Measurements from ENCODE around the gene DCLRE1C. TPM values are rescaled to one million over a fixed set of nuclear protein-coding genes. Genes with fewer than 3 reads are reported as not detected.

DCLRE1C gene
- total and polyA plus RNA-seq, 9 of the 15 experiments (the other 6 are each of a cell fraction or from before 2014, with no cell fraction given) = 8.8 to 22.2 (median 13.9) TPM

- no peak for TF ChIP-seq BRD4 (IDR thresholded peaks at IDR 0.05)
- TF ChIP-seq DMBX1 (CRISPR knock-in tag; IDR thresholded peaks at IDR 0.05; ENCODE audit: borderline replicate concordance) = no peak
- TF ChIP-seq IFI16 (CRISPR knock-in tag; IDR thresholded peaks at IDR 0.05) = no peak
- TF ChIP-seq FOXK2 (conservative IDR thresholded peaks at IDR 0.05 in 1 of 2, IDR thresholded peaks at IDR 0.05 in 1 of 2; ENCODE audit: low read depth in 2 of 2) = no peak; a peak in 1 of 4 replicates
- TF ChIP-seq KHSRP (IDR thresholded peaks at IDR 0.05) = no peak
- TF ChIP-seq C11orf30 (IDR thresholded peaks at IDR 0.05; ENCODE audit: low read depth) = peak; percentile 83
- TF ChIP-seq, protein P1, sequence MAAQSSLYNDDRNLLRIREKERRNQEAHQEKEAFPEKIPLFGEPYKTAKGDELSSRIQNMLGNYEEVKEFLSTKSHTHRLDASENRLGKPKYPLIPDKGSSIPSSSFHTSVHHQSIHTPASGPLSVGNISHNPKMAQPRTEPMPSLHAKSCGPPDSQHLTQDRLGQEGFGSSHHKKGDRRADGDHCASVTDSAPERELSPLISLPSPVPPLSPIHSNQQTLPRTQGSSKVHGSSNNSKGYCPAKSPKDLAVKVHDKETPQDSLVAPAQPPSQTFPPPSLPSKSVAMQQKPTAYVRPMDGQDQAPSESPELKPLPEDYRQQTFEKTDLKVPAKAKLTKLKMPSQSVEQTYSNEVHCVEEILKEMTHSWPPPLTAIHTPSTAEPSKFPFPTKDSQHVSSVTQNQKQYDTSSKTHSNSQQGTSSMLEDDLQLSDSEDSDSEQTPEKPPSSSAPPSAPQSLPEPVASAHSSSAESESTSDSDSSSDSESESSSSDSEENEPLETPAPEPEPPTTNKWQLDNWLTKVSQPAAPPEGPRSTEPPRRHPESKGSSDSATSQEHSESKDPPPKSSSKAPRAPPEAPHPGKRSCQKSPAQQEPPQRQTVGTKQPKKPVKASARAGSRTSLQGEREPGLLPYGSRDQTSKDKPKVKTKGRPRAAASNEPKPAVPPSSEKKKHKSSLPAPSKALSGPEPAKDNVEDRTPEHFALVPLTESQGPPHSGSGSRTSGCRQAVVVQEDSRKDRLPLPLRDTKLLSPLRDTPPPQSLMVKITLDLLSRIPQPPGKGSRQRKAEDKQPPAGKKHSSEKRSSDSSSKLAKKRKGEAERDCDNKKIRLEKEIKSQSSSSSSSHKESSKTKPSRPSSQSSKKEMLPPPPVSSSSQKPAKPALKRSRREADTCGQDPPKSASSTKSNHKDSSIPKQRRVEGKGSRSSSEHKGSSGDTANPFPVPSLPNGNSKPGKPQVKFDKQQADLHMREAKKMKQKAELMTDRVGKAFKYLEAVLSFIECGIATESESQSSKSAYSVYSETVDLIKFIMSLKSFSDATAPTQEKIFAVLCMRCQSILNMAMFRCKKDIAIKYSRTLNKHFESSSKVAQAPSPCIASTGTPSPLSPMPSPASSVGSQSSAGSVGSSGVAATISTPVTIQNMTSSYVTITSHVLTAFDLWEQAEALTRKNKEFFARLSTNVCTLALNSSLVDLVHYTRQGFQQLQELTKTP (IDR thresholded peaks at IDR 0.05; ENCODE audit: low read depth in 1 of 2, partially characterized antibody in 2 of 2) = no peak
- TF ChIP-seq TAF15 (IDR thresholded peaks at IDR 0.05; ENCODE audit: low read depth, low read length) = no peak
- no peak for TF ChIP-seq STAT5A (IDR thresholded peaks at IDR 0.05; ENCODE audit: borderline replicate concordance, low read length)
- TF ChIP-seq ZNF766 (CRISPR knock-in tag; conservative IDR thresholded peaks at IDR 0.05) = no peak
- TF ChIP-seq SMAD1 (IDR thresholded peaks at IDR 0.05; ENCODE audit: low read depth, low read length, partially characterized antibody) = peak; percentile 37
- TF ChIP-seq KLF1 (tag; IDR thresholded peaks at IDR 0.05) = no peak; the same call in none of the 2 replicates
- TF ChIP-seq ZNF668 (CRISPR knock-in tag; IDR thresholded peaks at IDR 0.05) = no peak
- TF ChIP-seq, protein P2, sequence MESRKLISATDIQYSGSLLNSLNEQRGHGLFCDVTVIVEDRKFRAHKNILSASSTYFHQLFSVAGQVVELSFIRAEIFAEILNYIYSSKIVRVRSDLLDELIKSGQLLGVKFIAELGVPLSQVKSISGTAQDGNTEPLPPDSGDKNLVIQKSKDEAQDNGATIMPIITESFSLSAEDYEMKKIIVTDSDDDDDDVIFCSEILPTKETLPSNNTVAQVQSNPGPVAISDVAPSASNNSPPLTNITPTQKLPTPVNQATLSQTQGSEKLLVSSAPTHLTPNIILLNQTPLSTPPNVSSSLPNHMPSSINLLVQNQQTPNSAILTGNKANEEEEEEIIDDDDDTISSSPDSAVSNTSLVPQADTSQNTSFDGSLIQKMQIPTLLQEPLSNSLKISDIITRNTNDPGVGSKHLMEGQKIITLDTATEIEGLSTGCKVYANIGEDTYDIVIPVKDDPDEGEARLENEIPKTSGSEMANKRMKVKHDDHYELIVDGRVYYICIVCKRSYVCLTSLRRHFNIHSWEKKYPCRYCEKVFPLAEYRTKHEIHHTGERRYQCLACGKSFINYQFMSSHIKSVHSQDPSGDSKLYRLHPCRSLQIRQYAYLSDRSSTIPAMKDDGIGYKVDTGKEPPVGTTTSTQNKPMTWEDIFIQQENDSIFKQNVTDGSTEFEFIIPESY (CRISPR knock-in tag; IDR thresholded peaks at IDR 0.05) = peak; percentile 30; the same call in 1 of the 2 replicates
- no peak for TF ChIP-seq SAFB (IDR thresholded peaks at IDR 0.05; ENCODE audit: borderline replicate concordance, low read depth, low read length)
- TF ChIP-seq HINFP (tag; conservative IDR thresholded peaks at IDR 0.05; ENCODE audit: low read depth) = no peak
- no peak for TF ChIP-seq EP300 (IDR thresholded peaks at IDR 0.05; ENCODE audit: low read length)
- TF ChIP-seq CBX2 (IDR thresholded peaks at IDR 0.05; ENCODE audit: insufficient read depth, low read length, poor library complexity, severe bottlenecking) = no peak
These were observed at the start of gene DCLRE1C (continued) for GRCh38 chr10:14954001-14954770.
